Measurements from ENCODE around the gene FYCO1. TPM values are rescaled to one million over a fixed set of nuclear protein-coding genes. Genes with fewer than 3 reads are reported as not detected.
A peak's percentile ranks its signal among the peaks of the same experiment; 100 is the strongest.

The FYCO1 gene
- total RNA-seq, 1 donor from 2014 or later: 56.2 TPM

DNA sequence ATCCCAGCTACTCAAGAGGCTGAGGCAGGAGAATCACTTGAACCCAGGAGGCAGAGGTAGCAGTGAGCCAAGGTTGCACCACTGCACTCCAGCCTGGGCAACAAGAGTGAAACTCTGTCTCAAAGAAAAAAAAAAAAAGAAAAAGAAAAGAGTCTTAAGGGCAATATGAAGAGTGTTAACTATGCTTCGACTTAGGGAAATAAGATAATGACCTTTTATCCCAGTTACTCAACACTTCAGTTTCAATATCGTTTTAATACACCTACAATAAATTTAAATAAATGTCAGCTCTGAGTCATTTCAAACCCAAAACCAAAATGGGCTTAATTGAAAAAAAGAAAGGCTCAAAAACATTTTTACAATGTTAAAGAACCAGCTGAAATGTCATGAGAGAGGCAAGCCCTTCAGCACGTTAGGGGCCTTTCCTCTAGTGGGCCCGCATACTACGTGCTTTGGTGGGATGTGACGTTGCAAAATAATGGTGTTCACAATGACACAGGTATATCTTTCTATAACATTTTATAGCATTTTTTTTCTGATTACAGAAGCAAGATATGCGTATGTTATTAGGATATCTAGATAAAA lies 15.3 kb downstream of the FYCO1 start:
- H3K27ac ChIP-seq: peak overlapping the region in 1 of 2 donors; percentile 37
- peaks cover 14 to 29% of the 10 kb centered on the region in 2 donors for H3K4me1 ChIP-seq
- H3K9me3 ChIP-seq: no peaks in the 10 kb centered on the region
- no peak for TF ChIP-seq CTCF (IDR thresholded peaks at IDR 0.05)
- intact Hi-C loops (cut with DNase I): loop anchor here (10.0 kb wide), 1 partner anchor 316 kb away; no protein-coding TSS in a partner anchor
- no peak for DNase-seq (ENCODE audit: low spot score in 2 of 2)
- H3K36me3 ChIP-seq: peaks cover 67 to 86% of the 10 kb centered on the region in 2 donors
- H3K27me3 ChIP-seq: no peaks in the 10 kb centered on the region
- H3K4me3 ChIP-seq: no peak overlapping the region

GRCh38 chr3:45979378-45979777 lies 16.2 kb downstream of the FYCO1 start:
- H3K4me1 ChIP-seq: peaks cover 6 to 20% of the 10 kb centered on the region in 2 donors
- no peak for DNase-seq (ENCODE audit: low spot score in 2 of 2)
- peaks cover 75 to 93% of the 10 kb centered on the region in 2 donors for H3K36me3 ChIP-seq
- H3K4me3 ChIP-seq: no peak overlapping the region
- intact Hi-C loops (cut with DNase I): no loop called here
- H3K9me3 ChIP-seq: no peaks in the 10 kb centered on the region
- TF ChIP-seq CTCF (IDR thresholded peaks at IDR 0.05): no peak
- H3K27ac ChIP-seq: no peak overlapping the region
- H3K27me3 ChIP-seq: no peaks in the 10 kb centered on the region

DNA sequence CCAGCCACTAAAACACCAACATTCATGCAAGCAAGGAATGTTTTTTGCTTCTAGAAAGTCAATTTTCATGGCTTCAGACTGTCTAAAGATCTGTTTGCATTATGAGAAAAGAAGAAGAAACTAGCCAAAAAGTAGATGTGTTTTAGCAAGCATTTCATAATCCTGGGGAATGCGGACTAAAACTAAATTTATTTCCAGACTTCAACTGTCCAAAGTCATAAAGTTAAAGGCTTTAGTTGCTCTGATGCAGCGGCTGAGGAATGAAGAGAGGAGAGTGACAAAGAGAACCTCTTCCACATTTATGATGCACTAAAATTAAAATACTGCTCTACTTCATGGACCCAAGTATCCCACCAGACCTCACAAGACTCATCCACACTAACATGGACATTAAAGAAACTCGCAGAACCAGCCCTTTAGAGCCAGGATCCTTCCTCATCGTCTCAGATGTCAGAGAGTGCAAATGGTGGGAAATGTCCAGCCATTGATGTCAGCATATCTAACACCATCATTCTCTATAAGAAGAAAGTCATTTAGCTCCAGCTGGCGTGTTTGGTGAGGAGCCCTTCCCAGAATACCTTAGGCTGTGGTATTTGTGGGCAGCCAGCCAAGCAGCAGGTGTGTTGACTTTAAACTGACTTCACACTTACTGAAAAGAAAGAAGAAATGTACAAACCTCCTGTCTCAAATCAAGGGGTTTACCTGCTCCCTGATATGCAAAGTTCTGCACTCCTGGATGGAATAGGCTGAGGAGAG lies 17.4 kb downstream of the FYCO1 start:
- TF ChIP-seq CTCF (IDR thresholded peaks at IDR 0.05): no peak
- DNase-seq (ENCODE audit: low spot score in 2 of 2): no peak

GRCh38 chr3:45976191-45977091 lies 19.2 kb downstream of the FYCO1 start:
- Histone ChIP-seq H3K36me3 (peaks cover 50 to 71% of the 10 kb centered on the region in 2 donors), H3K27ac (peak overlapping the region in 1 of 2 donors; percentile 4)

More for the DNA sequence above, 17.4 kb downstream of the FYCO1 start:
- Histone ChIP-seq H3K9me3 (no peaks in the 10 kb centered on the region), H3K27me3 (no peaks in the 10 kb centered on the region), H3K27ac (peak overlapping the region in 1 of 2 donors; percentile 40), H3K4me1 (peaks cover under 1 to 16% of the 10 kb centered on the region in 2 donors), H3K4me3 (no peak overlapping the region), H3K36me3 (peaks cover 67 to 88% of the 10 kb centered on the region in 2 donors)
- intact Hi-C loops (cut with DNase I): no loop called here

More at GRCh38 chr3:45976191-45977091, 19.2 kb downstream of the FYCO1 start:
- Histone ChIP-seq H3K27me3 (no peaks in the 10 kb centered on the region), H3K9me3 (no peaks in the 10 kb centered on the region), H3K4me1 (peaks cover 6 to 23% of the 10 kb centered on the region in 2 donors), H3K4me3 (no peak overlapping the region)
- no peak for DNase-seq (ENCODE audit: low spot score in 2 of 2)
- TF ChIP-seq CTCF (IDR thresholded peaks at IDR 0.05): no peak
- intact Hi-C loops (cut with DNase I): no loop called here
